NB4 (cell line): ENCODE measurements around the gene ARL8B.

Experiments
- MYC ChIP-seq: IDR thresholded peaks from 2 replicates; pipeline ENCODE4 v1.6.1; 2011; ENCODE audit warnings: low read depth, low read length
- POLR2A ChIP-seq: IDR thresholded peaks from 2 replicates; pipeline ENCODE4 v1.6.1; 2011; ENCODE audit warnings: mild to moderate bottlenecking; ENCODE audit not compliant: insufficient read length; ENCODE audit errors: extremely low read depth
- TF ChIP-seq, protein P1 (sequence below): IDR thresholded peaks from one replicate; pipeline ENCODE4 v1.5.1; 2012; ENCODE audit warnings: low read depth, low read length
- TF ChIP-seq, protein P2 (sequence below): IDR thresholded peaks from 2 replicates; pipeline ENCODE4 v1.6.1; 2011; ENCODE audit warnings: low read depth, low read length

DNA sequence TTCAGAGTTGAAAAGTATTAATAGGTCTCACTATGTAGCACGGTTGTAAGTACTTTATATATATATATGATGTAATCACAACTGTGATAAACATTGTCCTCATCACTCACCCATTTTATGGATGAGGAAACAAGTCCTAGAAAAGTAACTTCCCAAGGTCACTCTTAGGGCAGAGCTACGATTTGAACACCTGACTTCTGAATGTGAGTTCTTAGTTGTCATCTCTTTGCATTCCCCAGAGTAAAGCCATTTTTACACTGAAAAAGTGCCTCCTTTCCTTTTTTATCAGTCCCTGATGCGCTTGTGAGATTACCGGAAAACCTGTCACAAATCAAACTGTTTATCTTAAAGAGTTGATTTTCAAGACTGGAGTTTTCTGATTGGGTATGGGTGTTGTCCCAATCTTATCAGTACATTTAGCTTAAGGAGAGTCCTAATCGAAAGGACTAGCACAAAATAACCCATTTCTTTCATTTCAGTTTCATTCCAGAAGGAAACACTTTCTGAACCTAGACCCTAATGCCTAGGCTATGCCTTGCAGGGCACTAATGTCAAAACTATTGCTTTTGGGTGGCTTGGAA lies 63.1 kb downstream of the ARL8B start:
- TF ChIP-seq, protein P1, sequence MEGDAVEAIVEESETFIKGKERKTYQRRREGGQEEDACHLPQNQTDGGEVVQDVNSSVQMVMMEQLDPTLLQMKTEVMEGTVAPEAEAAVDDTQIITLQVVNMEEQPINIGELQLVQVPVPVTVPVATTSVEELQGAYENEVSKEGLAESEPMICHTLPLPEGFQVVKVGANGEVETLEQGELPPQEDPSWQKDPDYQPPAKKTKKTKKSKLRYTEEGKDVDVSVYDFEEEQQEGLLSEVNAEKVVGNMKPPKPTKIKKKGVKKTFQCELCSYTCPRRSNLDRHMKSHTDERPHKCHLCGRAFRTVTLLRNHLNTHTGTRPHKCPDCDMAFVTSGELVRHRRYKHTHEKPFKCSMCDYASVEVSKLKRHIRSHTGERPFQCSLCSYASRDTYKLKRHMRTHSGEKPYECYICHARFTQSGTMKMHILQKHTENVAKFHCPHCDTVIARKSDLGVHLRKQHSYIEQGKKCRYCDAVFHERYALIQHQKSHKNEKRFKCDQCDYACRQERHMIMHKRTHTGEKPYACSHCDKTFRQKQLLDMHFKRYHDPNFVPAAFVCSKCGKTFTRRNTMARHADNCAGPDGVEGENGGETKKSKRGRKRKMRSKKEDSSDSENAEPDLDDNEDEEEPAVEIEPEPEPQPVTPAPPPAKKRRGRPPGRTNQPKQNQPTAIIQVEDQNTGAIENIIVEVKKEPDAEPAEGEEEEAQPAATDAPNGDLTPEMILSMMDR, result no peak
- TF ChIP-seq POLR2A, result no peak
- TF ChIP-seq, protein P2, sequence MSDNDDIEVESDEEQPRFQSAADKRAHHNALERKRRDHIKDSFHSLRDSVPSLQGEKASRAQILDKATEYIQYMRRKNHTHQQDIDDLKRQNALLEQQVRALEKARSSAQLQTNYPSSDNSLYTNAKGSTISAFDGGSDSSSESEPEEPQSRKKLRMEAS, result no peak
- TF ChIP-seq MYC, result no peak
